Tibial artery (tissue), 4 donors: ENCODE measurements around the gene ADAMTS3.

Source experiments
- DNase-seq, 2 donors: peaks; one replicate each; pipeline ENCODE4 v3.0.0-alpha.2; 2019
- H3K27ac ChIP-seq, 2 donors: fragments of 200-600 bp; sonication (generic) in 1 of 2; 1 replicate in 1 of 2; 2 replicates in 1 of 2; pipeline ENCODE4 v1.5.1; 2018 to 2019; ENCODE audit warnings: mild to moderate bottlenecking in 1 of 2
- H3K27me3 ChIP-seq, 2 donors: fragments of 200-600 bp; sonication (generic) in 1 of 2; one replicate each; pipeline versions ENCODE4 v1.5.1 to v1.6.0; 2016 to 2019
- H3K36me3 ChIP-seq, 3 donors: fragments of 200-600 bp; sonication (generic) in 2 of 3; one replicate each; pipeline ENCODE4 v1.5.1; 2016 to 2019; ENCODE audit warnings: mild to moderate bottlenecking in 2 of 3
- H3K4me1 ChIP-seq, 4 donors: fragments of 200-600 bp; sonication (generic) in 2 of 4; 1 replicate in 3 of 4; 2 replicates in 1 of 4; pipeline ENCODE4 v1.5.1; 2016 to 2019
- H3K4me3 ChIP-seq, 2 donors: fragments of 200-600 bp; sonication (generic) in 1 of 2; 1 replicate in 1 of 2; 2 replicates in 1 of 2; pipeline ENCODE4 v1.5.1; 2018 to 2019; ENCODE audit warnings: mild to moderate bottlenecking in 2 of 2
- H3K9me3 ChIP-seq, 3 donors: fragments of 200-600 bp; sonication (generic) in 1 of 3; one replicate each; pipeline ENCODE4 v1.5.1; 2016 to 2019
- CTCF ChIP-seq, 2 experiments: fragments of 200-600 bp in 1 of 2; fragments of 450-650 bp in 1 of 2; IDR thresholded peaks; one replicate each; pipeline ENCODE4 v1.5.1; 2017 to 2019; ENCODE audit warnings: antibody characterized with exemption in 2 of 2, mild to moderate bottlenecking in 1 of 2, moderate library complexity in 1 of 2
- intact Hi-C: fragments of 100-400 bp; cut with DNase I; formaldehyde crosslinking; loops from one replicate; pipeline ENCODE4 v1.15.0; 2023; ENCODE audit warnings: low total_unique reads

Gene ADAMTS3

GRCh38 chr4:72568959-72569718 is at the start of gene ADAMTS3:
TSS of gene ADAMTS3 (minus strand) at chr4:72569221. CDS start at chr4:72568762, 459 bp downstream.
- DNase-seq = peak; percentile 70 to 76
- Histone ChIP-seq H3K27ac (peak within 1 kb of the TSS; percentile 74 to 78), H3K4me1 (peaks cover 0 to 14% (median 6%) of the 10 kb centered on the region in 4 donors), H3K4me3 (peak within 1 kb of the TSS; percentile 63 to 78), H3K27me3 (no peaks in the 10 kb centered on the region), H3K9me3 (no peaks in the 10 kb centered on the region), H3K36me3 (no peaks in the 10 kb centered on the region)
- intact Hi-C loops = no loop called here
- TF ChIP-seq CTCF (IDR thresholded peaks at IDR 0.05) = no peak

- Histone ChIP-seq H3K36me3 (no peaks in the 10 kb centered on the region), H3K4me3 (no peak overlapping the region), H3K9me3 (peaks cover 0 to 2% (median 0%) of the 10 kb centered on the region in 3 donors), H3K27me3 (no peaks in the 10 kb centered on the region), H3K4me1 (no peaks in the 10 kb centered on the region), H3K27ac (no peak overlapping the region)
- no peak for DNase-seq
- intact Hi-C loops = no loop called here
- TF ChIP-seq CTCF (IDR thresholded peaks at IDR 0.05) = no peak
These were observed 44.9 kb upstream of the ADAMTS3 start for GRCh38 chr4:72613959-72614358.

- H3K4me3 ChIP-seq = no peak overlapping the region
- DNase-seq = no peak
- intact Hi-C loops = no loop called here
- no peak overlapping the region for H3K27ac ChIP-seq
- H3K4me1 ChIP-seq = peaks cover 0 to 2% (median 0%) of the 10 kb centered on the region in 4 donors
- no peaks in the 10 kb centered on the region for H3K36me3 ChIP-seq
- no peak for TF ChIP-seq CTCF (IDR thresholded peaks at IDR 0.05)
- H3K9me3 ChIP-seq = peaks cover 0 to 4% (median 0%) of the 10 kb centered on the region in 3 donors
- no peaks in the 10 kb centered on the region for H3K27me3 ChIP-seq
These were observed 37.7 kb upstream of the ADAMTS3 start for GRCh38 chr4:72606751-72607150.

- Histone ChIP-seq H3K9me3 (peaks cover 0 to 4% (median 0%) of the 10 kb centered on the region in 3 donors), H3K27me3 (no peaks in the 10 kb centered on the region), H3K4me3 (no peak overlapping the region), H3K27ac (no peak overlapping the region), H3K4me1 (peaks cover 0 to 2% (median 0%) of the 10 kb centered on the region in 4 donors), H3K36me3 (no peaks in the 10 kb centered on the region)
- intact Hi-C loops = no loop called here
- TF ChIP-seq CTCF (IDR thresholded peaks at IDR 0.05) = no peak
- peak in 1 of 2 donors; percentile 38 for DNase-seq
These were observed 35.3 kb upstream of the ADAMTS3 start for GRCh38 chr4:72604324-72604723.

GRCh38 chr4:72602396-72603376 is 33.7 kb upstream of the ADAMTS3 start:
- Histone ChIP-seq H3K27ac (no peak overlapping the region), H3K9me3 (peaks cover 0 to 4% (median 0%) of the 10 kb centered on the region in 3 donors), H3K36me3 (no peaks in the 10 kb centered on the region), H3K4me3 (no peak overlapping the region), H3K27me3 (no peaks in the 10 kb centered on the region), H3K4me1 (peaks cover 0 to 2% (median 0%) of the 10 kb centered on the region in 4 donors)
- intact Hi-C loops = no loop called here
- DNase-seq = no peak
- no peak for TF ChIP-seq CTCF (IDR thresholded peaks at IDR 0.05)
